Measurements from ENCODE around the gene OPN5. TPM values are rescaled to one million over a fixed set of nuclear protein-coding genes. Genes with fewer than 3 reads are reported as not detected.

Gene OPN5
- total RNA-seq, 1 donor from 2014 or later = not detected

DNA sequence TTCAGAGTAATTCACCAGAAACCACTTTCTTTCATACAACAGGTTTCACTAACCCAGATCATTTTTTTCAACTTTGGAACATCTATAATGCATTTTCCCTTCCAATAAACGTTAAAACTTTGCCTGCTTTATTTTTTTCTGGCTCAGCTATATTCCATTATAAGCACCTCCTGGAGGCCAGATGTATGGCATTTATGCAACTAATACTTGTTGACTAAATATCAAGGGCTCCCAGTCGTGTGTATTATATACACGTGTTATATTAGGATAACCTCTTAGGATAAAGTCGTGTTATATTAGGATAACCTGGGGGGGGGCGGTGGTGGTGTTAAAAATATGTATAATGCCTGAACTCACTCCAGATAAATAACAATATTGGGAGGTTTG lies 6.7 kb downstream of the OPN5 start:
- no peak for DNase-seq (ENCODE audit: low spot score)

- DNase-seq (ENCODE audit: low spot score) = no peak
Measured at GRCh38 chr6:47789553-47789952, 7.7 kb downstream of the OPN5 start.

DNA sequence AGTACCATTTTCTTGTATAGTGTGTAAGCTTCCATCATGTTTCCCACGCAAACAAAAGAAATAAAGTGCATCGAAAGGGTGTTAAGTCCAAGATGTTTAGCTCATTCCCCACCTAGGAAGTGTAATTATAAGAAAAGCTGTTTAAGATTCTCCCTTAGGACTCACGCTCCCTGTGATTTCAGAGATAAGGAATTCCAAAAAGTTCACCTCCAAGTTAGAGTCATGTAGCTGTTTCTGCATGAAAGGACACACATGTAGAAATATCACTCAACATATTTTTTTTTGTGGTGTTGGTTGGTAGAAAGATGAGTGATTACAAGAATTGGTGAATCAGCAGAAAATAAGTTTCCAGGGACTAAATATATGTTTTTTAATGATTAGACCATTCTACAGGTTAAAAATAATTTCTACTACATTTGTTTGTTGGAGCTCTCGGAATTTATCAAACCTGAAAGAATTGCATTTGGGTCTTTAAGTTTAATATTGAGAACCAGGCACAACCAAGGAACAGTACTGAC lies 10.4 kb downstream of the OPN5 start:
- no peak for DNase-seq (ENCODE audit: low spot score)

DNA sequence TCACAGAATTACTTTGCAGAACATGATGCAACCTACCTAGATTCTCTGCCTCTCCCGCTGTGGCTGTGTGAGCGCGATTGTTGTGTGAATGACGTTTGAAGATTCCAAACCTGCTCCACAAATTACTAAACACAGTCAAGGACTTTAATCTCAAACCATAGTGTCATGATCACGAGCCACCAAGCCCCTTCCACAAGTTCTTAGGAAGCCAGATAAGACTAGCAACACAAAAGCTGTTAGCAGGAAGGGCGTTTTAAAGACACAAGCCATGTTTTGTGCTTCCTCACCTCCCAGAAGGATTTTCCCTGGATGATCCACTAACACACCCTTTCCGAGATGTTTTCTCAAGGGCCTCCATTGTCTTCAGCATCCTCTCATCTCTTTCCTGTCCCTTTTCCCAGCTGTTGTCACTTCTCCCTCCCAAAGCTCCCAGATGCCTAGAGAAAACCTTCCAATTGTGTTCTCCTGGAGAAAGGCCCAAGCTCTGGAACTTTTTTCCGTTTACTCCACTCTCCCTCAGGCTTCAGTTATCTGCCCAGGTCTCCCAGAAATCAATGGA lies 12.8 kb downstream of the OPN5 start:
- DNase-seq (ENCODE audit: low spot score) = no peak

DNA sequence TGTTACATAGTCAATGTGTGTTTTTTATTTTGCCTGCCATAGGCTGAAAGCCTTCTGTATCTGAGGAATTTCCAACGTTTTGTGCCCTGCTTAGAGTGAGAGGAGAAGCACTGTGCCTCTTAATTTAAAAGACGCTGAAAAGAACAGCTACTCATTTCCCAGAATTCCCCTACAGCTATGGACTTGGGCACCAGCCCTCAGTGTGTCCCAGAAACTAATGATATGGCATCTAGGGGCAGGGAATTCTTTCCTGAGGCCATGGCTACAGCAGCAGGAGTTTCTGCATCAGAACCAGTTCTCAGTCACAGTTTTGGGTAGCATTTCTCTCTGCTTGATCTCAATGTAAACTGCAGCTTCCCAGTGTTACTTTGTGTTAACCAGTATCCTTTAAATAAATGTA lies 20.2 kb downstream of the OPN5 start:
- DNase-seq (ENCODE audit: low spot score) = no peak

- no peak for DNase-seq (ENCODE audit: low spot score)
Measured at GRCh38 chr6:47804821-47805220, 23.0 kb downstream of the OPN5 start.

DNA sequence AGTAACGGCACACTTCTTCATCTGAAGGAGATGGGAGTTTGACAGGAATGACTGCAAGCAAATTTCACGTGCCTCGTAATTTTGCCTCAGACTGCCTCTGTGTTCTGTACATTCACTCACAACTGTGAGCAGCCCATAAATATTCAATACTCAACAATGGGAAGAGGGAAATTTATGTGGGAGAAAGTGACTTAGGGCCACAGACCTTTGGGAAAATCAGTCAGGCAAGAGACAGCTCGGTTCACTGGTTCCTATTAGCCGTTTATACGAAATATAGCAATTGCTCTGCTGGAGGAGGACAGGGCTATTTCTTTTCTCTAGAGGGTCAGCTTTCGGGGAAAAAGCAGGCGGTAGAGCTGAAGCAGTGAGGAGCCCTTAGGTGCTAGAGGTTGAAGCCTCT lies 28.0 kb downstream of the OPN5 start:
- no peak for DNase-seq (ENCODE audit: low spot score)

DNA sequence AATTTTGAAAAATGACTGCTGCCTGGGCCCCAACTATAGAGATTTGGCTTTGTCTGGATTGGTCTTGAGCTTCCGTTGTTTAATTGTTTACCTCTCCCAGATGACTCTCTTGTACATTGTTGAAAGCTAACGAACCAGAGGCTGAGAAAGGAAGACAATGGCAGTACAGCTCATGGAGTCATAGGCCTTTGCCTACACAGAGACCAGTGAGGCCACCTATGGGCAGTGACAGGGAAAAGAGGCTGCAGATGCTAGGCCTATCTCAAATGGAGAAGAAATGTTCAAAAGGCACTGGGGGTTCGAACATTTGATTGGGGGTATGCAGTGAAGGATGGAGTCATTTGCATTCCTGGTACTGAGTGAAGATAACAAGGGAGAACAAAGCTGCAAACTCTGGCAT lies 29.1 kb downstream of the OPN5 start:
- no peak for DNase-seq (ENCODE audit: low spot score)

GRCh38 chr6:47811443-47811842 lies 29.6 kb downstream of the OPN5 start:
- DNase-seq (ENCODE audit: low spot score) = no peak

DNA sequence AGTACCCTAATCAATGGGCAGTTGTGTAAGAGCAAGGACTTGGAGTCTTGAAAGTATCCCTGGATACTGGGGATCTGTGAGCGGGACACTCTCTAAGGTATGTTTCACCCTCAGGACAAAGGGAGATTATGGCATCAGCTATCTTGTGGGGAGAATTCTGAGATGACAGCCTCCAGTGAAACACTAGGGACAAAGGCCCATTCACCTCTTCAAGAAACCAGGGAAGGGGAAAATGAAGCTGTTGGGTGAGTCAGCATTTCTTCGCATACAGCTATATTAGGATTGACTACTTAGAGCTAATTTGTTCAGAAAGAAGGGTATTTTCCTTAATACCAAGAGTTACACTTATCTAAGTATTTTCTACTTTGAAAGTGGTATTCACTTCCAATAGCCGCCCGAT lies 35.9 kb downstream of the OPN5 start:
- no peak for DNase-seq (ENCODE audit: low spot score)

- DNase-seq (ENCODE audit: low spot score) = no peak
Measured at GRCh38 chr6:47819461-47819860, 37.6 kb downstream of the OPN5 start.

GRCh38 chr6:47822856-47823554 lies 41.2 kb downstream of the OPN5 start:
- no peak for DNase-seq (ENCODE audit: low spot score)

DNA sequence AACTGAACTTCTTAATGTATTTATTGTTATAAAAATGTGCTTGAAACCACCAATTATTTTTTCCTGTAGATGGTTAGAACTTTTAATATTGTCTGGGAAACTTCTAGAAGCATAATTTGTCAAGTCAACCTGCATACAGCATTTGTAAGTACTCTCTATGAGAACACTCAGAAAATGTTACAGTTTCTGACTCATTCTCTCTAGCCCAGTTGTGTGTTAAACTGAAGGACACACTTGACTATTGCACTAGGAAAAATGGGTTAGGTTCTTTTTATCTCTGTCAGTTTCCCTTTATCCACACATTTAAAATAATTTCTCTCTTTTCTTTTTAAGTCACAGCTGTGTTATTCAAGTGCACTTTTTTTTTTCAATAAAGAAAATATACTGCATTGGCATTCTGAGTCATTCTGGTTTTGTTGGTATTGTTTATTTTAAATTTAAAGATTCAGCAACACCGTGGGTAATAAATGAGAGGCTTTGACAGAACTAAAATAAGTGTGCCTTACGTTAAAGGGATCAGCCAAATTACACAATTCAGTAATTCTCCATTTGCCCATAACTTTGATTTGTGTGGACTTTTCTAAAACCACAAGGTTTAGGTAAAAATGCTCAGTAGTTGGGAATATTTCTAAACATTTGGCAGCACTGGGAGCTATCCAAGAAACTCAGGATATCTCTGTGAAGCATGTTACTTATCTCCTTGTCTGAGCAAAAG lies 50.7 kb downstream of the OPN5 start:
- DNase-seq (ENCODE audit: low spot score) = no peak

- DNase-seq (ENCODE audit: low spot score) = no peak
Measured at GRCh38 chr6:47834196-47834595, 52.4 kb downstream of the OPN5 start.

- DNase-seq (ENCODE audit: low spot score) = no peak
Measured at GRCh38 chr6:47836046-47836445, 54.2 kb downstream of the OPN5 start.

DNA sequence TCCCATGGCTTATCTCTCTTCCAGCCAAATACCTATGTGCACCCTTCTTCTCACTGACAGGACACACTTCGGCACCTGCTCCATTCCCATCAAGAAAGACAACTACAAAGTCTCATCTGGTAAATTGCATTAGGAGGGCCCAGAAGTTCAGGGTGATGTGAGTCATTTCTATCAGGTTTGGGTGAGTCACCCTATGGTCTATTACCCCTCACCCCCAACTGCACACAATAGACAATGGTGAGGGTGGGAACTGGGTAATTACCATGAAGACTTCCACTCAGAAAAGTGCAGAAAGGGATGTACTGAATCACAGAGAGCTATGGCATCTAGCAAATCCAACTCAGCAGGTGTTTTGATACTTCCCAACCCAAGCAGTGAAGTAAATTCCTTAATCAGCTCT lies 54.8 kb downstream of the OPN5 start:
- DNase-seq (ENCODE audit: low spot score) = no peak

- no peak for DNase-seq (ENCODE audit: low spot score)
Measured at GRCh38 chr6:47839645-47840044, 57.8 kb downstream of the OPN5 start.

DNA sequence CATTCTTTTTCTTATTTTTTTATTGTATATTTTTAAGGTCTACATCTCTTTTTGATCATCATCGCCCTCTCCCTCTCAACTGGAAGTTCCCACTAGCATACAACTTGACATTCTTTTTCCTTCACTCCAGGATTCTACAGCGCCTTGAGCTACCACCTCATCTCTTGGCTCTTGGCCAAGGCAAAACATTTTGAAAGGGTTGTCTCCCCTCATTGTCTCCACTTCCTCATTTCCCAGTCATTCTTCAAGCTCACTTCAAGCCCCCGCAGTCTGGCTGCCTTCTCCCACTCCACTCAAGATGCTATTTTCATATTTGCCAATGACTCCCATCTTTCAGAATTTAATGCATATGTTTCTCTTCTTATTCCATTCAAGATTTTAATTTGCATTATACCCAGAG lies 63.0 kb downstream of the OPN5 start:
- DNase-seq (ENCODE audit: low spot score) = no peak

GRCh38 chr6:47846752-47847151 lies 64.9 kb downstream of the OPN5 start:
- no peak for DNase-seq (ENCODE audit: low spot score)

GRCh38 chr6:47851091-47851490 lies 69.3 kb downstream of the OPN5 start:
- DNase-seq (ENCODE audit: low spot score) = no peak

- DNase-seq (ENCODE audit: low spot score) = no peak
Measured at GRCh38 chr6:47852727-47853126, 70.9 kb downstream of the OPN5 start.

DNA sequence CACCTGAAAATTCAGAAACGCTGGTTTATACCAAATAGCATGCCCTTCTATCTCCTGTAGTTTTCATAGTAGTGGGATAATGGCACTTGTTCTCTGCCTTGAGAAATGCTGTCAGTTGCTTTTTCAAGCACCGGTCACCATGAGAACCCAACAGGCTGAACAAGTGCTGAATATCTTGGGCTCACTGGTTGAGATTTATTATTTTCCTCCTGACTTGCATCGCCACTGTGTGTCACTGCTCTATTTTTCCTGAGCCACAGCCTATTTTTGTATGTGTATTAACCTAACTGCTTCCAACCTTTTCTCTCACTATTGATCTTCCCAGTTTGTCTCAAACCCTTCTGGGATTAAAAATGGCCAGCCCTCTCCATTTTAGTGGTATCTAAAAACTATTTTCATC lies 71.9 kb downstream of the OPN5 start:
- DNase-seq (ENCODE audit: low spot score) = no peak

- DNase-seq (ENCODE audit: low spot score) = no peak
Measured at GRCh38 chr6:47854971-47855370, 73.1 kb downstream of the OPN5 start.

Data from ureter (tissue), 1 donor.